Ovary (tissue), 9 donors: Measurements from ENCODE around the gene PLEKHH1. TPM values are rescaled to one million over a fixed set of nuclear protein-coding genes. Genes with fewer than 3 reads are reported as not detected.
A peak's percentile ranks its signal among the peaks of the same experiment; 100 is the strongest.

Source experiments
- DNase-seq, 5 donors: peaks; one replicate each; pipeline ENCODE4 v3.0.0-alpha.2; 2019 to 2020
- H3K27ac ChIP-seq, 2 donors: fragments of 200-600 bp; one replicate each; pipeline versions ENCODE4 v1.5.1 to v1.8.0; 2019 to 2022
- H3K27me3 ChIP-seq: fragments of 200-600 bp; one replicate; pipeline ENCODE4 v1.8.0; 2022
- H3K36me3 ChIP-seq: fragments of 200-600 bp; sonication (generic); one replicate; pipeline ENCODE4 v1.5.1; 2019
- H3K4me1 ChIP-seq: one replicate; pipeline ENCODE4 v1.8.1; 2013; ENCODE audit warnings: mild to moderate bottlenecking, moderate library complexity; ENCODE audit not compliant: insufficient read depth
- H3K4me3 ChIP-seq: fragments of 200-600 bp; sonication (generic); one replicate; pipeline ENCODE4 v1.5.1; 2017
- H3K9me3 ChIP-seq, 2 donors: fragments of 200-600 bp in 1 of 2; sonication (generic) in 1 of 2; one replicate each; pipeline versions ENCODE4 v1.5.1 to v1.8.1; 2013 to 2019; ENCODE audit warnings: mild to moderate bottlenecking in 1 of 2, moderate library complexity in 1 of 2
- EP300 ChIP-seq: sonication (generic); formaldehyde crosslinking; IDR thresholded peaks from one replicate; pipeline ENCODE4 v1.6.1; 2017; ENCODE audit warnings: antibody characterized with exemption
- POLR2A ChIP-seq: fragments of 450-650 bp; IDR thresholded peaks from one replicate; pipeline ENCODE4 v1.6.1; 2017; ENCODE audit warnings: antibody characterized with exemption, mild to moderate bottlenecking, moderate library complexity
- WGBS, 3 donors: extraction: QIAGEN DNeasy Blood & Tissue Kit in 1 of 3; methylation state at CpG; one replicate each; pipeline versions ENCODE4 v1.1.5 to v1.1.7; 2013 to 2017; 5-methylcytosine and 5-hydroxymethylcytosine counted together
- intact Hi-C, 4 donors: fragments of 100-400 bp; cut with DNase I; formaldehyde crosslinking; loops; one replicate each; pipeline versions ENCODE4 v1.11.0 to v1.15.1; 2022 to 2023
- polyA plus RNA-seq, 2 donors: library from polyadenylated mRNA; stranded (reverse); fragments of 200-250 nt in 1 of 2; fragments of 350-450 nt in 1 of 2; fragmentation: Illumina TruSeq in 1 of 2; extraction: RNeasy Lipid Tissue Mini Kit (QIAGEN cat#74804) in 1 of 2; gene quantifications; one replicate each; pipeline ENCODE4 v1.2.3, GENCODE V29; 2013 to 2014
- total RNA-seq, 7 donors: library from RNA; depleted of rRNA in 2 of 7; stranded (reverse); fragments of >200 nt in 2 of 7; fragmentation: NEBNext Ultra II Directional in 3 of 7; extraction: Animal tissue kit (Norgen Biotek cat#: 25700) in 3 of 7; gene quantifications; one replicate each; pipeline versions ENCODE4 v1.1.0 to v1.2.4, GENCODE V29; 2016 to 2023
- TF ChIP-seq, protein P1 (sequence below), 3 donors: fragments of 450-650 bp in 2 of 3; fragments of 200-600 bp in 1 of 3; IDR thresholded peaks; one replicate each; pipeline versions ENCODE4 v1.5.1 to v1.8.0; 2016 to 2022; ENCODE audit warnings: antibody characterized with exemption in 3 of 3, mild to moderate bottlenecking in 1 of 3
- donor health status: DM: no; HTN: no; CAD: no; lungs with moderate emphysema.
- donor health status: DM: no; HTN: no; CAD: no.
- donor health status: Bipolar disorder and iron deficiency.
- donor health status: DM: yes; HTN: yes; CAD: no.
- donor health status: DM: no; HTN: no; CAD: no.
- donor health status: DM: yes; HTN: yes; CAD: no.

The PLEKHH1 gene
- total and polyA plus RNA-seq, 9 donors: 0.78 to 15.7 (median 3.9) TPM

- no peak for DNase-seq
- Histone ChIP-seq H3K27ac (no peak overlapping the region), H3K4me3 (no peak overlapping the region), H3K9me3 (no peaks in the 10 kb centered on the region), H3K4me1 (no peaks in the 10 kb centered on the region), H3K27me3 (no peaks in the 10 kb centered on the region), H3K36me3 (no peaks in the 10 kb centered on the region)
- no peak for TF ChIP-seq POLR2A
- TF ChIP-seq, protein P1, sequence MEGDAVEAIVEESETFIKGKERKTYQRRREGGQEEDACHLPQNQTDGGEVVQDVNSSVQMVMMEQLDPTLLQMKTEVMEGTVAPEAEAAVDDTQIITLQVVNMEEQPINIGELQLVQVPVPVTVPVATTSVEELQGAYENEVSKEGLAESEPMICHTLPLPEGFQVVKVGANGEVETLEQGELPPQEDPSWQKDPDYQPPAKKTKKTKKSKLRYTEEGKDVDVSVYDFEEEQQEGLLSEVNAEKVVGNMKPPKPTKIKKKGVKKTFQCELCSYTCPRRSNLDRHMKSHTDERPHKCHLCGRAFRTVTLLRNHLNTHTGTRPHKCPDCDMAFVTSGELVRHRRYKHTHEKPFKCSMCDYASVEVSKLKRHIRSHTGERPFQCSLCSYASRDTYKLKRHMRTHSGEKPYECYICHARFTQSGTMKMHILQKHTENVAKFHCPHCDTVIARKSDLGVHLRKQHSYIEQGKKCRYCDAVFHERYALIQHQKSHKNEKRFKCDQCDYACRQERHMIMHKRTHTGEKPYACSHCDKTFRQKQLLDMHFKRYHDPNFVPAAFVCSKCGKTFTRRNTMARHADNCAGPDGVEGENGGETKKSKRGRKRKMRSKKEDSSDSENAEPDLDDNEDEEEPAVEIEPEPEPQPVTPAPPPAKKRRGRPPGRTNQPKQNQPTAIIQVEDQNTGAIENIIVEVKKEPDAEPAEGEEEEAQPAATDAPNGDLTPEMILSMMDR (IDR thresholded peaks at IDR 0.05): no peak
- TF ChIP-seq EP300: no peak
- intact Hi-C loops: loop anchor here in 1 of 4 donors (10.0 kb wide), 1 partner anchor 179 kb away; the partner anchor contains the start of gene RDH12
- WGBS, 3 donors: 59 to 85% (median 70%) methylated on average over 4 of the region's 4 CpGs
Observed at GRCh38 chr14:67525389-67525788, 7.7 kb upstream of the PLEKHH1 start.

GRCh38 chr14:67526181-67526580 lies 6.9 kb upstream of the PLEKHH1 start:
- Histone ChIP-seq H3K27me3 (no peaks in the 10 kb centered on the region), H3K9me3 (no peaks in the 10 kb centered on the region), H3K4me1 (no peaks in the 10 kb centered on the region), H3K27ac (no peak overlapping the region), H3K4me3 (no peak overlapping the region), H3K36me3 (no peaks in the 10 kb centered on the region)
- 55 to 64% (median 58%) methylated on average over 6 of the region's 6 CpGs for WGBS, 3 donors
- intact Hi-C loops: loop anchor here in 1 of 4 donors (10.0 kb wide), 1 partner anchor 179 kb away; the partner anchor contains the start of gene RDH12
- TF ChIP-seq, protein P1 (IDR thresholded peaks at IDR 0.05): no peak
- TF ChIP-seq POLR2A (no peak), EP300 (no peak)
- no peak for DNase-seq

GRCh38 chr14:67526676-67527459 lies 6.2 kb upstream of the PLEKHH1 start:
- no peak overlapping the region for H3K4me3 ChIP-seq
- TF ChIP-seq POLR2A: no peak
- TF ChIP-seq EP300: no peak
- TF ChIP-seq, protein P1 (IDR thresholded peaks at IDR 0.05): peak in 1 of 3 donors; percentile 20
- no peaks in the 10 kb centered on the region for H3K9me3 ChIP-seq
- intact Hi-C loops: loop anchor here in 1 of 4 donors (10.0 kb wide), 1 partner anchor 178 kb away; the partner anchor contains the start of gene RDH12
- no peaks in the 10 kb centered on the region for H3K36me3 ChIP-seq
- no peaks in the 10 kb centered on the region for H3K4me1 ChIP-seq
- no peaks in the 10 kb centered on the region for H3K27me3 ChIP-seq
- H3K27ac ChIP-seq: no peak overlapping the region
- peak in 1 of 5 donors; percentile 29 for DNase-seq
- WGBS, 3 donors: 80 to 86% (median 81%) methylated on average over 8 of the region's 8 CpGs

DNA sequence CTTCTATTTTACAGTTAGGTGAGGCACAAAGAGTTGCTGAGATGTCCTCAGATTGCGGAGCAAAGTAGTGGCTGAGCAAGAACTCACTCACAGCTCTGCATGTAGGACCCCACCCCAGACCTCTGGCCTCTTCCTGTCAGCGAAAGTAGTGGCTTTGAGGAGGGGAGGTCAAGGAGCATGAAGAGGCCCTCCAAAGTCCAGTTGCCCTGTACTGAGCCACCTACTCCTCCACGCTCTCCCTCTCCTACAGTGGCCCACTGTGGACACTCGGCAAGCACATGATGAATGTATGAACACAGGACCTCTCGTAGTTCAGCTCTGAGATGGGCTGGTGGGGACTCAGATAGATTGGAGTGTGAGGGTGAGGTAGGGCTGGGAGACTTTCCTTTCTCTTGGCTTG lies 5.3 kb upstream of the PLEKHH1 start:
- H3K4me1 ChIP-seq: no peaks in the 10 kb centered on the region
- WGBS, 3 donors: 77 to 80% (median 80%) methylated on average over 5 of the region's 5 CpGs
- H3K36me3 ChIP-seq: no peaks in the 10 kb centered on the region
- no peak overlapping the region for H3K4me3 ChIP-seq
- TF ChIP-seq EP300 (no peak), POLR2A (no peak)
- TF ChIP-seq, protein P1 (IDR thresholded peaks at IDR 0.05): no peak
- H3K9me3 ChIP-seq: no peaks in the 10 kb centered on the region
- H3K27me3 ChIP-seq: no peaks in the 10 kb centered on the region
- intact Hi-C loops: loop anchor here in 1 of 4 donors (10.0 kb wide), 1 partner anchor 177 kb away; the partner anchor contains the start of gene RDH12
- no peak overlapping the region for H3K27ac ChIP-seq
- DNase-seq: no peak
